ENCODE measurements around the gene ZNF106.

DNA sequence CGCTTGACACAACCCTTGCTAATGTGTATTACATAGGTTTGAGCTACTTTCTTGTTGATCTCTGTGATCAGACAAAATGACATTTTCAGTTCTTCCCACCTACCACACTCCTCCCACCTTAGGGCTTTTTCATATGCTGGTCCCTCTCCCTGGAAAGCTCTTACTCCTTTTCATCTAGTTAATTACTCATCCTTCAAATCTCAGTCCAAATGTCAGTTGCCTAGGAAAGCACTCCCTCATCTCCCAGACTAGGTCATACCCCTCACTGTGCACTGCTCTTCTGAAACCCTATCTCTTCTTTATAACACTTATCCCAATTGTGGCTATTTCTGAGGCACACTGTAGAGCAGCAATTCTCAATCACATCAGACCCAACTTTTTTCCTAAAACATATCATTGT is 7.3 kb downstream of the ZNF106 start:
- TF ChIP-seq, protein P1, sequence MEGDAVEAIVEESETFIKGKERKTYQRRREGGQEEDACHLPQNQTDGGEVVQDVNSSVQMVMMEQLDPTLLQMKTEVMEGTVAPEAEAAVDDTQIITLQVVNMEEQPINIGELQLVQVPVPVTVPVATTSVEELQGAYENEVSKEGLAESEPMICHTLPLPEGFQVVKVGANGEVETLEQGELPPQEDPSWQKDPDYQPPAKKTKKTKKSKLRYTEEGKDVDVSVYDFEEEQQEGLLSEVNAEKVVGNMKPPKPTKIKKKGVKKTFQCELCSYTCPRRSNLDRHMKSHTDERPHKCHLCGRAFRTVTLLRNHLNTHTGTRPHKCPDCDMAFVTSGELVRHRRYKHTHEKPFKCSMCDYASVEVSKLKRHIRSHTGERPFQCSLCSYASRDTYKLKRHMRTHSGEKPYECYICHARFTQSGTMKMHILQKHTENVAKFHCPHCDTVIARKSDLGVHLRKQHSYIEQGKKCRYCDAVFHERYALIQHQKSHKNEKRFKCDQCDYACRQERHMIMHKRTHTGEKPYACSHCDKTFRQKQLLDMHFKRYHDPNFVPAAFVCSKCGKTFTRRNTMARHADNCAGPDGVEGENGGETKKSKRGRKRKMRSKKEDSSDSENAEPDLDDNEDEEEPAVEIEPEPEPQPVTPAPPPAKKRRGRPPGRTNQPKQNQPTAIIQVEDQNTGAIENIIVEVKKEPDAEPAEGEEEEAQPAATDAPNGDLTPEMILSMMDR (IDR thresholded peaks at IDR 0.05) = no peak
- TF ChIP-seq POLR2AphosphoS5 (IDR thresholded peaks at IDR 0.05; ENCODE audit: low read depth, low read length) = no peak
- TF ChIP-seq REST (IDR thresholded peaks at IDR 0.05; ENCODE audit: insufficient read depth in 1 of 2, low read depth in 2 of 2, low read length in 1 of 2) = no peak
